GM12865 (cell line): Measurements from ENCODE around the gene TSEN2.

Source experiments
- DNase-seq: peaks from one replicate; pipeline ENCODE4 v3.0.0; 2010; ENCODE audit warnings: low read depth
- H3K4me3 ChIP-seq: 2 replicates; pipeline ENCODE4 v1.5.1; 2011; ENCODE audit warnings: mild to moderate bottlenecking, low read depth, low read length, control low read depth
- CTCF ChIP-seq: IDR thresholded peaks from 2 replicates; pipeline ENCODE4 v1.5.1; 2011; ENCODE audit warnings: low read length, control low read depth, low read depth, inconsistent platforms; ENCODE audit not compliant: insufficient read depth; ENCODE audit errors: missing control alignments

TSEN2 gene

GRCh38 chr3:12579905-12580304, 95.6 kb downstream of the TSEN2 start:
- no peak for TF ChIP-seq CTCF
- no peak for DNase-seq
- H3K4me3 ChIP-seq: no peak overlapping the region

GRCh38 chr3:12582730-12583129, 98.5 kb downstream of the TSEN2 start:
- no peak for DNase-seq
- no peak overlapping the region for H3K4me3 ChIP-seq
- no peak for TF ChIP-seq CTCF
